ENCODE data around the gene LRP6.
"Not testable (repeated sequence)": the region's sequence is repeated elsewhere in the genome, so short reads cannot be mapped to it uniquely, and the experiment has no call there.

The LRP6 gene

DNA sequence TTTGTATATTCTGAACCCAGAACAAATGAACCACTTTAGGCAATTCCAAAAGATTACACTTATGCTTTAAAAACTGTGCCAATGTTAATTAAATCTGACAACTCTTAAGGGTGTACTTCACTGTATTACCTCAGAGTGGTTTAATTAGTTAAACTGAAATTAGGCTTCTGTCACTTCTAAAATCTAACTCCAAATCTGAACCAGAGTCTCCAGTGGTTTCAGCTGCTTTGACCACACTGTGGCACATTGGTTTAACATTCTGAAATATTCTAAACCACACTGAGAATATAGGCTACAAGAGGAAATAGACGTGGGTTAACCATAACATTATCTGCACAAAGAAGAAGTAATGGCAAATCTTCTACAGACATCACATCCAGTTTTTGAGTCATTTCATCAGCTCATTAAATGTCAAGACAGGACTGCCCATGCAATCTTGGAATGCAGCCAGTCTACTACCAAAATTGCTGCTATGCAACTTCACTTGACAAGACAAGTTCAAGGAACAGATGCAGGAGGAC is 94.8 kb downstream of the LRP6 start:
- Histone ChIP-seq H3K4me1 (ENCODE audit: control insufficient read depth in 1 of 2, insufficient read depth in 2 of 2, low read length in 2 of 2) (peaks cover 0 to 6% of the 10 kb centered on the region in 2 donors), H3K9me3 (ENCODE audit: control insufficient read depth in 1 of 2, low read length in 2 of 2) (no peaks in the 10 kb centered on the region), H3K27ac (ENCODE audit: low read depth, low read length) (no peak overlapping the region), H3K9ac (ENCODE audit: low read depth in 1 of 2, low read length in 2 of 2) (no peak overlapping the region), H3K27me3 (ENCODE audit: control insufficient read depth in 1 of 2, insufficient read depth in 2 of 2, low read length in 2 of 2) (no peaks in the 10 kb centered on the region), H3K4me3 (ENCODE audit: low read depth in 1 of 2, low read length in 2 of 2) (no peak overlapping the region), H3K36me3 (ENCODE audit: control insufficient read depth in 1 of 2, insufficient read depth in 2 of 2, low read length in 2 of 2) (no peaks in the 10 kb centered on the region)

DNA sequence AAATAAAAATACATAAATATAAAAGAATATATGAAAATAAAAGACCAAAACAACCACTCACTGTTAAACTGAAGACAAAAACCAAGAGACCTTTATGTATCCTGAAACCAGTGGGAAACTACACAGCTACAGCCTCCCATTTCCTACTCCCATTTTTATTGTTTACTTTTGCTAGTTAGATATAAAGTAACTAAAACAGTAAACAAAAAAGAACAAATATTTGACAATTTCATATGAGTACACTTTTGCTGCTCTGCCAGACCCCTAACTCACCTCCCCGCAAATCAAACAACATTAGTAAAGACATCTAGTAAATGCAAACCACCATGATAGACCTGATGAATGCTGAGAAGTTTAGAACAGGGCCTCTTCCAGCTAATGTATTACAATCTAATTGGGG is 99.0 kb downstream of the LRP6 start:
- no peaks in the 10 kb centered on the region for H3K4me1 ChIP-seq (ENCODE audit: control insufficient read depth in 1 of 2, insufficient read depth in 2 of 2, low read length in 2 of 2)
- H3K36me3 ChIP-seq (ENCODE audit: control insufficient read depth in 1 of 2, insufficient read depth in 2 of 2, low read length in 2 of 2): peaks cover 0 to 3% of the 10 kb centered on the region in 2 donors
- H3K27ac ChIP-seq (ENCODE audit: low read depth, low read length): no peak overlapping the region
- H3K9ac ChIP-seq (ENCODE audit: low read depth in 1 of 2, low read length in 2 of 2): no peak overlapping the region
- no peak overlapping the region for H3K4me3 ChIP-seq (ENCODE audit: low read depth in 1 of 2, low read length in 2 of 2)
- no peaks in the 10 kb centered on the region for H3K27me3 ChIP-seq (ENCODE audit: control insufficient read depth in 1 of 2, insufficient read depth in 2 of 2, low read length in 2 of 2)
- H3K9me3 ChIP-seq (ENCODE audit: control insufficient read depth in 1 of 2, low read length in 2 of 2): no peaks in the 10 kb centered on the region

DNA sequence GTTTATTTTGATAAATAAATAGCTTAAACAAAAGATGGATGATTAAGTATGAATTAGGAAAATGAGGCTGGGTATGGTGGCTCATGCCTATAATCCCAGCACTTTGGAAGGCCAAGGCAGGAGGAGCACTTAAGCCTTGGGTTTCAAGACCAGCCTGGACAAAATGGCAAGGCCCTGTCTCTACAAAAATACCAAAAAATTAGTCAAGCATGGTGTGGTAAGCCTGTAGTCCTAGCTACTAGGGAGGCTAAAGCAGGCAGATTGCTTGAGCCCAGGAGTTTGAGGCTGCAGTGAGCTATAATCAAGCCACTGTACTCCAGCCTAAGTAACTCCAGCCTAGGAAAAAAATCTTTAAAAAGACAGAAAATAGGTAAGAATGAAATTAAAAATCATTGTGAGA is 100.1 kb downstream of the LRP6 start:
- no peaks in the 10 kb centered on the region for H3K9me3 ChIP-seq (ENCODE audit: control insufficient read depth in 1 of 2, low read length in 2 of 2)
- no peak overlapping the region for H3K9ac ChIP-seq (ENCODE audit: low read depth in 1 of 2, low read length in 2 of 2)
- peaks cover 0 to 3% of the 10 kb centered on the region in 2 donors for H3K36me3 ChIP-seq (ENCODE audit: control insufficient read depth in 1 of 2, insufficient read depth in 2 of 2, low read length in 2 of 2)
- H3K27me3 ChIP-seq (ENCODE audit: control insufficient read depth in 1 of 2, insufficient read depth in 2 of 2, low read length in 2 of 2): no peaks in the 10 kb centered on the region
- no peak overlapping the region for H3K27ac ChIP-seq (ENCODE audit: low read depth, low read length)
- H3K4me1 ChIP-seq (ENCODE audit: control insufficient read depth in 1 of 2, insufficient read depth in 2 of 2, low read length in 2 of 2): no peaks in the 10 kb centered on the region
- H3K4me3 ChIP-seq (ENCODE audit: low read depth in 1 of 2, low read length in 2 of 2): no peak overlapping the region

DNA sequence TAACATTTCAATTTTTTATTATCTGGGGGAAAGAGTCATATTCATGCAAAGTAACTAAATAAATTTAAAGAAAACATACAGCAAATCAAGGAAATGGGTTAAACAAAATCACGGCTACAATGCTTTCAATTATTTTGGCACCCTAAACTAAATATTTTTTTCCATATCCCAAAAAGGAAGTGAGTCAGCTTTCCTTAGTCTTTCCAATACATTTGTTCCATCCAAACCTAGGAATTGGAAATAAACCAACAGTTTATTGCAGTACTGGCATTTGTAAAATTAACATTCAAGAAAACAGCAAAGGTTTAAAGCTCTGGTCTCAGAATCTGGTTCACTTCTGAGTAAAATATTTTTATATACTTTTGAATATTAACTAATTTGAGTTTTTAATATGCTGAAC is 106.9 kb downstream of the LRP6 start:
- H3K9me3 ChIP-seq (ENCODE audit: control insufficient read depth in 1 of 2, low read length in 2 of 2): no peaks in the 10 kb centered on the region
- H3K27me3 ChIP-seq (ENCODE audit: control insufficient read depth in 1 of 2, insufficient read depth in 2 of 2, low read length in 2 of 2): no peaks in the 10 kb centered on the region
- H3K4me3 ChIP-seq (ENCODE audit: low read depth in 1 of 2, low read length in 2 of 2): no peak overlapping the region
- H3K36me3 ChIP-seq (ENCODE audit: control insufficient read depth in 1 of 2, insufficient read depth in 2 of 2, low read length in 2 of 2): peaks cover 3 to 15% of the 10 kb centered on the region in 2 donors
- peaks cover 0 to 7% of the 10 kb centered on the region in 2 donors for H3K4me1 ChIP-seq (ENCODE audit: control insufficient read depth in 1 of 2, insufficient read depth in 2 of 2, low read length in 2 of 2)
- no peak overlapping the region for H3K27ac ChIP-seq (ENCODE audit: low read depth, low read length)
- no peak overlapping the region for H3K9ac ChIP-seq (ENCODE audit: low read depth in 1 of 2, low read length in 2 of 2)

DNA sequence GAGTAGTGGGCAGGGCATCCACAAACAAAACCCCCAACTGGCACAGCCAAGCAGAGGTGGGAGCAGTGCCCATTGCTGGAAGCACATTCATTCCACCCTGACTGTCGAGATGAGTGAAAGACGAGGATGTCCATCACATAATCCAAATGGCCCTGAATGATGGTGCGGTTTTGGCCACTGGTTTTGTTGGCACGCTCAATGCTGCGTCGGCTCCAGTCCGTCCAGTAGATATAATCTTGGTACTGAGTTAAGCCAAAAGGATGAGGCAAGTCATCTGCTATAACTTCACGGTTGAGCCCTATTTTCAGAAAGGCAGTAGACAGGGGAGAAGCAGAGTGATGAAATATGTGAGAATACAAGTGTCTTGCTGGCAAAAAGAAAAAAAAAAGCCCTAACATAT is 108.0 kb downstream of the LRP6 start:
- Histone ChIP-seq H3K9me3 (ENCODE audit: control insufficient read depth in 1 of 2, low read length in 2 of 2) (no peaks in the 10 kb centered on the region), H3K4me3 (ENCODE audit: low read depth in 1 of 2, low read length in 2 of 2) (no peak overlapping the region), H3K4me1 (ENCODE audit: control insufficient read depth in 1 of 2, insufficient read depth in 2 of 2, low read length in 2 of 2) (peaks cover 0 to 7% of the 10 kb centered on the region in 2 donors), H3K27ac (ENCODE audit: low read depth, low read length) (no peak overlapping the region), H3K27me3 (ENCODE audit: control insufficient read depth in 1 of 2, insufficient read depth in 2 of 2, low read length in 2 of 2) (no peaks in the 10 kb centered on the region), H3K36me3 (ENCODE audit: control insufficient read depth in 1 of 2, insufficient read depth in 2 of 2, low read length in 2 of 2) (peaks cover 0 to 15% of the 10 kb centered on the region in 2 donors), H3K9ac (ENCODE audit: low read depth in 1 of 2, low read length in 2 of 2) (no peak overlapping the region)

DNA sequence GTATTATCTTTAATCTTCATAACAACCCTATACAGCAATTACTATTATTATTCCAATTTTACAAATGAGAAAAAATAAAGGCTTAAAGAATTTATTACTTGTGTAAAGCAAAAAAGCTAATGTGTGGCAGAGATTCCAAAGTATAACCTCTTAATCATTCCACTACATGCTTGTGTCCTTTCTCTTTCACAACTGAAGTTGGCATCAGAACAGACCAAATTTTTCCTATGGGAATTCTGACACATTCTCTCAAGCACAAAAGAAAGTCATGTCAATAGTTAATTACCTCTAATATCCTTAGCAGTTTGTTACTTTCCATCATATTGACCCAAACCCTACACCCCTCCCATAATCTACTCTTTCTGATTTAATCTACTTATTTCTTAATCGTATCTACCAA is 109.4 kb downstream of the LRP6 start:
- Histone ChIP-seq H3K9me3 (ENCODE audit: control insufficient read depth in 1 of 2, low read length in 2 of 2) (no peaks in the 10 kb centered on the region), H3K4me3 (ENCODE audit: low read depth in 1 of 2, low read length in 2 of 2) (no peak overlapping the region), H3K27me3 (ENCODE audit: control insufficient read depth in 1 of 2, insufficient read depth in 2 of 2, low read length in 2 of 2) (no peaks in the 10 kb centered on the region), H3K36me3 (ENCODE audit: control insufficient read depth in 1 of 2, insufficient read depth in 2 of 2, low read length in 2 of 2) (peaks cover 0 to 15% of the 10 kb centered on the region in 2 donors), H3K9ac (ENCODE audit: low read depth in 1 of 2, low read length in 2 of 2) (no peak overlapping the region), H3K27ac (ENCODE audit: low read depth, low read length) (no peak overlapping the region), H3K4me1 (ENCODE audit: control insufficient read depth in 1 of 2, insufficient read depth in 2 of 2, low read length in 2 of 2) (peaks cover 0 to 7% of the 10 kb centered on the region in 2 donors)

DNA sequence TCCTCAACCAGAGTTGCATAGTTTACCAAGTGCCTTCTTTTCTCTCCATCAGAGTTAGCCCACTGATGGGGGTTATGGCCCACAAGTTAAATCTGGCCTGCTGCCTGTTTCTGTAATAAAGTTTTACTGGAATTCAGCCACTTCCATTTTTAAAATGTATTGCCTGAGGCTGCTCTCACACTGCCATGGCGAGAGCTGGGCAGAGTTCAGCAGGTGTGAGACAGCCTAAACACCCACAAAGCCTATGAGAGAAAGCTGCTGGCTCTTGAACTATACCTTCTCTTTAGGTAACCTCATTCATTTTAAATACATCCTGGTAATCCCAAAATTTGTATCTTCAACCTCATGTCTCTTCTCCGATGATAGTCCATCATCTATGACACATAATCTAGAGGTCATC is 110.0 kb downstream of the LRP6 start:
- no peak overlapping the region for H3K4me3 ChIP-seq (ENCODE audit: low read depth in 1 of 2, low read length in 2 of 2)
- no peak overlapping the region for H3K27ac ChIP-seq (ENCODE audit: low read depth, low read length)
- no peak overlapping the region for H3K9ac ChIP-seq (ENCODE audit: low read depth in 1 of 2, low read length in 2 of 2)
- peaks cover 0 to 15% of the 10 kb centered on the region in 2 donors for H3K36me3 ChIP-seq (ENCODE audit: control insufficient read depth in 1 of 2, insufficient read depth in 2 of 2, low read length in 2 of 2)
- H3K27me3 ChIP-seq (ENCODE audit: control insufficient read depth in 1 of 2, insufficient read depth in 2 of 2, low read length in 2 of 2): no peaks in the 10 kb centered on the region
- no peaks in the 10 kb centered on the region for H3K9me3 ChIP-seq (ENCODE audit: control insufficient read depth in 1 of 2, low read length in 2 of 2)
- peaks cover 0 to 7% of the 10 kb centered on the region in 2 donors for H3K4me1 ChIP-seq (ENCODE audit: control insufficient read depth in 1 of 2, insufficient read depth in 2 of 2, low read length in 2 of 2)

DNA sequence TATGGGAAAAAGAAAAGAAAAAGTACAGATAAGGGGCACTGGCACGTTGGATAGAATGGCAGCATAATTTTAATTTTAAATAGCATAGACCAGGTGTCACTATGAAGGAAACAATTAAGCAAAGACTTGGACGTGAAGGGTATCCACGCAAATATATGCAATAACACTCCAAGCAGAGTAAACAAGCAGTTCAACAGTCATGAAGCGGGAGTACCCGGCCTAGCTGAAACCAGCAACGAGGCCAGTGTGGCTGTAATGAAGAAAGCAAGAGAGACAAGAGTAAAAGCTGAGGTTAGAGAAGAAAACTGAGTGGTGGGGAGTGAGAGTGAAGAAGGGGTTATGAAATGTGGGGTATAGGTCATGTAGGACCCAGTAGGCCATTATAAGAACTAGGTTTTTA is 110.7 kb downstream of the LRP6 start:
- peaks cover 0 to 15% of the 10 kb centered on the region in 2 donors for H3K36me3 ChIP-seq (ENCODE audit: control insufficient read depth in 1 of 2, insufficient read depth in 2 of 2, low read length in 2 of 2)
- peaks cover 0 to 7% of the 10 kb centered on the region in 2 donors for H3K4me1 ChIP-seq (ENCODE audit: control insufficient read depth in 1 of 2, insufficient read depth in 2 of 2, low read length in 2 of 2)
- no peak overlapping the region for H3K27ac ChIP-seq (ENCODE audit: low read depth, low read length)
- no peaks in the 10 kb centered on the region for H3K27me3 ChIP-seq (ENCODE audit: control insufficient read depth in 1 of 2, insufficient read depth in 2 of 2, low read length in 2 of 2)
- H3K4me3 ChIP-seq (ENCODE audit: low read depth in 1 of 2, low read length in 2 of 2): no peak overlapping the region
- no peaks in the 10 kb centered on the region for H3K9me3 ChIP-seq (ENCODE audit: control insufficient read depth in 1 of 2, low read length in 2 of 2)
- H3K9ac ChIP-seq (ENCODE audit: low read depth in 1 of 2, low read length in 2 of 2): no peak overlapping the region

DNA sequence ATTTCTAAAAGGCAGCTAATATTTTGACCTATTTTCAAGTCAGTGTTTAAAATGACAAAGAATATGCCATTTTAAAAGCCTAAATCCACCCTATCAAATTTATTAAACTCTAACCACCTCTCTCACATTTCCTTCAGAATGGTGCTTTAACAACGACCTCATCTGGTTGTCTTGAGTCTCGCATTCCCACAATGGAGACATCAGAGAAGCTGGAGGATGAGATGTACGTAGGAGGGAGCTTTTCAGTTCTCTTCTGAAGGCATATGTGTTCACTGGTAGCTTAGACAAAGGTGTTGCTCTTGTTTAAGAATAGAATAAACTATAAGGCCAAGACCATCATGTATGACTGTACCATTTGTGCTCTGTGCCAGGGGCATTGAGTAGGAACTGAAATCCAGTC is 113.2 kb downstream of the LRP6 start:
- H3K4me3 ChIP-seq (ENCODE audit: low read depth in 1 of 2, low read length in 2 of 2): no peak overlapping the region
- H3K27ac ChIP-seq (ENCODE audit: low read depth, low read length): no peak overlapping the region
- H3K9ac ChIP-seq (ENCODE audit: low read depth in 1 of 2, low read length in 2 of 2): no peak overlapping the region
- no peaks in the 10 kb centered on the region for H3K27me3 ChIP-seq (ENCODE audit: control insufficient read depth in 1 of 2, insufficient read depth in 2 of 2, low read length in 2 of 2)
- no peaks in the 10 kb centered on the region for H3K4me1 ChIP-seq (ENCODE audit: control insufficient read depth in 1 of 2, insufficient read depth in 2 of 2, low read length in 2 of 2)
- H3K36me3 ChIP-seq (ENCODE audit: control insufficient read depth in 1 of 2, insufficient read depth in 2 of 2, low read length in 2 of 2): peaks cover 0 to 21% of the 10 kb centered on the region in 2 donors
- no peaks in the 10 kb centered on the region for H3K9me3 ChIP-seq (ENCODE audit: control insufficient read depth in 1 of 2, low read length in 2 of 2)

DNA sequence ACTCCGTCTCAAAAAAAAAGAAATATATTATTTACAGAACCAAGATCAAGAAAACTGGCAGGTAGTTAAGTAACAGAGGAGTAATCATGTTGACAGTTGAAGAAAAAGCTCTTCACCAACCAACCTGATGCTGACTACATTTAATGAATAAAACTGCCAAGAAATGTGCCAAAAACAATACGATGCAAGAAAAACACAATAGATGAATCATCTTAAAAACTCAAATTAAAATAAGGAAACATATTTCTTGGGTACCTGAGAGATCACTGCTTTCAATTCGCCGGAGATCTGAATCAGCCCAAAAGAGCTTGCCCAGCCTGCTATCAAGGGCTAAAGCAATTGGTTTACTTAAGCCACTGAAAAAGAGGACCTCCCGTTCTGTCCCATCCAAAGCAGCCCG is 119.7 kb downstream of the LRP6 start:
- Histone ChIP-seq H3K4me1 (ENCODE audit: control insufficient read depth in 1 of 2, insufficient read depth in 2 of 2, low read length in 2 of 2) (no peaks in the 10 kb centered on the region), H3K27me3 (ENCODE audit: control insufficient read depth in 1 of 2, insufficient read depth in 2 of 2, low read length in 2 of 2) (no peaks in the 10 kb centered on the region), H3K9ac (ENCODE audit: low read depth in 1 of 2, low read length in 2 of 2) (no peak overlapping the region), H3K9me3 (ENCODE audit: control insufficient read depth in 1 of 2, low read length in 2 of 2) (no peaks in the 10 kb centered on the region), H3K4me3 (ENCODE audit: low read depth in 1 of 2, low read length in 2 of 2) (no peak overlapping the region), H3K36me3 (ENCODE audit: control insufficient read depth in 1 of 2, insufficient read depth in 2 of 2, low read length in 2 of 2) (peaks cover 0 to 31% of the 10 kb centered on the region in 2 donors), H3K27ac (ENCODE audit: low read depth, low read length) (no peak overlapping the region)

DNA sequence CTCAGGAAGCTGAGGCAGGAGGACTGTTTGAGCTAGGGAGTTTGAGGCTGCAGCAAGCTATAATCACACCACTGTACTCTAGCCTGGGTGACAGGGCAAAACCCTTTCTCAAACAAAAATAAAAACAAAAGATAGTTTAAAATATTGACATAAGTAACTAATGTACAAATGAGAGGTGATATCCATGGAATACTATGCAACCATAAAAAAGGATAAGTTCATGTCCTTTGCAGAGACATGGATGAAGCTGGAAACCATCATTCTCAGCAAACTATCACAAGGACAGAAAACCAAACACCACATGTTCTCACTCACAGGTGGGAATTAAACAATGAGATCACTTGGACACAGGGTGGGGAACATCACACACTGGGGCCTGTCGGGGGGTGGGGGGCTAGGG is 122.3 kb downstream of the LRP6 start:
- H3K4me1 ChIP-seq (ENCODE audit: control insufficient read depth in 1 of 2, insufficient read depth in 2 of 2, low read length in 2 of 2); H3K9me3 ChIP-seq (ENCODE audit: control insufficient read depth in 1 of 2, low read length in 2 of 2); H3K4me3 ChIP-seq (ENCODE audit: low read depth in 1 of 2, low read length in 2 of 2); H3K27ac ChIP-seq (ENCODE audit: low read depth, low read length); H3K27me3 ChIP-seq (ENCODE audit: control insufficient read depth in 1 of 2, insufficient read depth in 2 of 2, low read length in 2 of 2); H3K9ac ChIP-seq (ENCODE audit: low read depth in 1 of 2, low read length in 2 of 2): not testable (repeated sequence)
- H3K36me3 ChIP-seq (ENCODE audit: control insufficient read depth in 1 of 2, insufficient read depth in 2 of 2, low read length in 2 of 2): peaks cover 0 to 25% of the 10 kb centered on the region in 2 donors
